ENCODE measurements around the gene PCDH9. TPM values are rescaled to one million over a fixed set of nuclear protein-coding genes. Genes with fewer than 3 reads are reported as not detected.

The PCDH9 gene
- total and polyA plus RNA-seq, 2 of the 4 experiments (the other 2 are of a cell fraction): 2.2 to 10.2 TPM

DNA sequence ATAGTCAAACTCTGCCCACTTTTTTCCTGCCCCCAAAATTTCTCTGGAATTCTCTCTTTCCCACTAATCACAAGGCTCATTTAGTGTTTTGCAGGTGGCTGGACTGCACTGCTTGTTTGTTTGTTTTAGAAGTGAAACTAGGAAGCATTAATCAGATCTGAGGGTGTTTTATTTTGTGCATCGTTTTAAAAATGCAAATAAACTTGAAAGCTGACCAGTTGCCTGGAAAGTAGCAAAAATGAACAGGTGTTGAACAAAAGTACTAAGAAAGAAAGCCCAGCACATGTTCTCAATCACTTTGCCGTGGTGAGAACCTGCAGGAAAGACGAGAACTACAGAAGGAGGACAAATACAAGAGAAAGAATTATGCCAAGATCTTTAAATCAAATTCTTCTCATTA lies 365.5 kb downstream of the PCDH9 start:
- intact Hi-C loops (cut with micrococcal nuclease): no loop called here
- Histone ChIP-seq H3K36me3 (ENCODE audit: control insufficient read depth, insufficient read depth, low read length) (no peaks in the 10 kb centered on the region), H2BK15ac (ENCODE audit: low read depth, low read length) (no peak overlapping the region), H2BK20ac (ENCODE audit: low read depth, low read length) (no peak overlapping the region), H2AK9ac (replicated peaks; ENCODE audit: low read depth, low read length, poor library complexity) (no peak overlapping the region), H3K9me3 (ENCODE audit: control insufficient read depth, insufficient read depth, low read length) (no peaks in the 10 kb centered on the region), H3K23ac (ENCODE audit: low read depth, low read length) (no peak overlapping the region), H4K91ac (ENCODE audit: insufficient read depth, low read depth, low read length) (no peak overlapping the region), H3K27ac (ENCODE audit: insufficient read depth, low read length) (no peak overlapping the region), H3K56ac (ENCODE audit: extremely low read depth, insufficient read depth, low read length) (no peak overlapping the region), H3K79me1 (ENCODE audit: low read depth in 1 of 2, low read length in 2 of 2) (no peaks in the 10 kb centered on the region), H3K27me3 (ENCODE audit: control insufficient read depth, insufficient read depth, low read length) (no peaks in the 10 kb centered on the region), H4K5ac (ENCODE audit: low read depth, low read length) (no peak overlapping the region), H3K9me1 (ENCODE audit: insufficient read depth, low read length) (no peaks in the 10 kb centered on the region; the same call in 1 of the 2 replicates), H3K4ac (ENCODE audit: low read depth, low read length) (no peak overlapping the region), H4K8ac (ENCODE audit: low read depth in 2 of 2, low read length in 2 of 2) (no peak overlapping the region), H3K4me2 (ENCODE audit: low read depth, low read length) (no peak overlapping the region), H2AK5ac (ENCODE audit: low read depth, low read length) (no peak overlapping the region), H3K4me3 (ENCODE audit: insufficient read depth, low read depth, low read length) (no peak overlapping the region), H4K20me1 (ENCODE audit: insufficient read depth, low read length) (no peaks in the 10 kb centered on the region), H3K9ac (ENCODE audit: low read depth, low read length) (no peak overlapping the region), H3K4me1 (ENCODE audit: control insufficient read depth, insufficient read depth, low read length) (peaks cover 2% of the 10 kb centered on the region; the same call in 1 of the 2 replicates), H2BK5ac (ENCODE audit: low read depth, low read length, poor library complexity, severe bottlenecking) (no peak overlapping the region), H3K14ac (replicated peaks; ENCODE audit: low read depth, low read length) (no peak overlapping the region), H3K18ac (ENCODE audit: low read depth, low read length) (no peak overlapping the region), H2AFZ (replicated peaks; ENCODE audit: low read length, poor library complexity) (no peak overlapping the region), H2BK120ac (ENCODE audit: low read depth, low read length) (no peak overlapping the region)
- dilution Hi-C loops (cut with HindIII; ENCODE audit: low sequenced_read_pairs, unreplicated experiment): no loop called here
- no TSS peak for BruUV-seq (replicated peaks)
- no CpG with 5 or more reads among the region's 3 CpGs for WGBS, 2 experiments (ENCODE audit: extremely low coverage in 2 of 2, insufficient read length in 1 of 2)
- TF ChIP-seq RCOR1 (IDR thresholded peaks at IDR 0.05; ENCODE audit: insufficient replicate concordance, low read length): no peak
- no peak for TF ChIP-seq CHD1 (IDR thresholded peaks at IDR 0.05; ENCODE audit: low read depth, low read length)
- TF ChIP-seq NFE2L2 (IDR thresholded peaks at IDR 0.05; ENCODE audit: low read depth, low read length): no peak
- no peak for DNase-seq
- POLR2A ChIA-PET (ENCODE audit: unreplicated experiment): no interaction called here
- CTCF ChIA-PET: no interaction called here
- in situ Hi-C loops (cut with MboI; ENCODE audit: low sequenced_read_pairs): no loop called here
- ATAC-seq (ENCODE audit: low read depth): no peak

Measured in IMR-90 (cell line).